RWPE1 (cell line): ENCODE results near the gene DPP6.

ENCODE experiments used
- CTCF ChIA-PET: fragments of 350-600 bp; sonication (Branson Sonifier 250); formaldehyde crosslinking; extraction: SDS; loops from one replicate; lab custom pipeline; 2021; lab: Yijun Ruan, JAX
- POLR2A ChIA-PET: fragments of 400-600 bp; formaldehyde crosslinking; extraction: SDS; loops from one replicate; lab custom pipeline; 2020; ENCODE audit warnings: antibody characterized with exemption; ENCODE audit not compliant: low non-redundant PET; lab: Yijun Ruan, JAX
- DNase-seq: peaks from one replicate; pipeline ENCODE4 v3.0.0; 2012; ENCODE audit warnings: low spot score
- H3K27ac ChIP-seq: fragments of 450-650 bp; 2 replicates; pipeline ENCODE4 v1.5.1; 2017
- CTCF ChIP-seq: fragments of 450-650 bp; conservative IDR thresholded peaks from 2 replicates; pipeline ENCODE4 v1.5.1; 2017; ENCODE audit warnings: low read depth, mild to moderate bottlenecking

Gene DPP6

GRCh38 chr7:154375956-154376355 lies 323.8 kb downstream of the DPP6 start:
- CTCF ChIA-PET = no interaction called here
- TF ChIP-seq CTCF = no peak
- POLR2A ChIA-PET = no interaction called here
- no peak for DNase-seq
- no peak overlapping the region for H3K27ac ChIP-seq

- CTCF ChIA-PET = no interaction called here
- no peak for TF ChIP-seq CTCF
- POLR2A ChIA-PET = no interaction called here
- no peak overlapping the region for H3K27ac ChIP-seq
- no peak for DNase-seq
Measured at GRCh38 chr7:154380771-154381170, 328.6 kb downstream of the DPP6 start.

DNA sequence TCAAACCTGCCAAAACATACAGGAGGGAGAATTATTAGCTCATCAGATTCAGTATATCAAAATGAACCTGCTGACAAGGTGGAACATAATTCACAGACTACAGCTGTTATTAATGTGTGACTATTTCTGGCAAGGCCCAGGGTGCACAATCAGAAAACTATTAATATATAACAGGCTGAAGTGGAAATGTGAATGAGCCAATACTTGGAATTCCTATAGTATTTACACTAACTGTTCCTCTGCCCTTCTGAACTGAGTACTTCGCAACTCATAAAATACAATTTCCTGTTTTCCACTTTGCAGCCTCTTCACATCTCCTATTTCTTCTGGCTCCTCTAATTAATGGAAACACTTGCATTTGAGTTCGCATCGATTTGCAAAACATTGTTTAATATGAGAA lies 330.8 kb downstream of the DPP6 start:
- ChIA-PET POLR2A (no interaction called here), CTCF (no interaction called here)
- no peak for TF ChIP-seq CTCF
- H3K27ac ChIP-seq = no peak overlapping the region
- no peak for DNase-seq

- ChIA-PET CTCF (no interaction called here), POLR2A (no interaction called here)
- H3K27ac ChIP-seq = no peak overlapping the region
- TF ChIP-seq CTCF = no peak
- DNase-seq = no peak
Measured at GRCh38 chr7:154385214-154385613, 333.0 kb downstream of the DPP6 start.

DNA sequence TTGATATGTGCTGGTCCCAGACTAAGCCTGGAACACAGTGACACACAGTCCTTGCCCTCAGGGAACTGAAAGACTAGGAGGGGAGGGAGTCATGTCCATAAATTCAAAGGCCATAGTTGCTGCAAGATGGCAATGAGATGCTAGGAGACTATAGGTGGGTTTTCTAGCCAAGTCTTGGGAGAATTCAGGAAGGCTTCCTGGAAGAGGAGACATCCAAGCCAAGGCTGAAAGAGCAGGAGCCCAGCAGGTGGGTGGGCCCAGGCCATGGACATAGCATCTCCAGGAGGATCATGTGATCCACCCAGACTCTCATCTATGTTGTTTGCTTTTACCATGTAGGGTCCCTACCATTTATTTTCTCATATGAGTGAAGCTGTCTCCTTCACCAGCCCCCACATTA lies 335.1 kb downstream of the DPP6 start:
- TF ChIP-seq CTCF = no peak
- POLR2A ChIA-PET = no interaction called here
- CTCF ChIA-PET = no interaction called here
- no peak for DNase-seq
- no peak overlapping the region for H3K27ac ChIP-seq

GRCh38 chr7:154388412-154388811 lies 336.2 kb downstream of the DPP6 start:
- POLR2A ChIA-PET = no interaction called here
- H3K27ac ChIP-seq = no peak overlapping the region
- DNase-seq = no peak
- CTCF ChIA-PET = no interaction called here
- TF ChIP-seq CTCF = no peak

- ChIA-PET POLR2A (no interaction called here), CTCF (no interaction called here)
- H3K27ac ChIP-seq = no peak overlapping the region
- TF ChIP-seq CTCF = no peak
- no peak for DNase-seq
Measured at GRCh38 chr7:154388999-154389398, 336.8 kb downstream of the DPP6 start.
